Epidermal melanocyte (primary cell): Measurements from ENCODE around the gene CDR2.
"Not testable (repeated sequence)": the region's sequence is repeated elsewhere in the genome, so short reads cannot be mapped to it uniquely, and the experiment has no call there.

Source experiments
- DNase-seq: peaks from one replicate; pipeline ENCODE4 v3.0.0; 2011; ENCODE audit warnings: low spot score; ENCODE audit not compliant: insufficient read length

The CDR2 gene

GRCh38 chr16:22374311-22375116, at the start of gene CDR2:
Gene CDR2 (minus strand): TSS chr16:22374619. CDS start chr16:22374309, 310 bp downstream.
- DNase-seq: peak; percentile 89

DNA sequence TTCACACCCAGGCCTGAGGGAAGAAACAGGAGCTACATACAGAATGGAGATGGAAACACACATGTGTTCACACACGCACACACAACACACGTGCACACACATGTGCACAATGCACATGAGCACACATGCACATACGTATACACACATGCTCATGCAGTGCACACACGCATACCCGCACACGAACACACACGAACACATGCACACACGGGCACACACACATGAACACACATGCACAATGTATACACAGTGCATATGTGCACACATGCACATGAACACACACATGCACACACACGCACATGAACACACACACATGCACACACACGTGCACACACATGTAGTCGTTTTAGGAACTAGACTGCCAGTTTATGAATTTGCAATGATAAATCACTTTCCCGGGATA, 49.3 kb upstream of the CDR2 start:
- no peak for DNase-seq

DNA sequence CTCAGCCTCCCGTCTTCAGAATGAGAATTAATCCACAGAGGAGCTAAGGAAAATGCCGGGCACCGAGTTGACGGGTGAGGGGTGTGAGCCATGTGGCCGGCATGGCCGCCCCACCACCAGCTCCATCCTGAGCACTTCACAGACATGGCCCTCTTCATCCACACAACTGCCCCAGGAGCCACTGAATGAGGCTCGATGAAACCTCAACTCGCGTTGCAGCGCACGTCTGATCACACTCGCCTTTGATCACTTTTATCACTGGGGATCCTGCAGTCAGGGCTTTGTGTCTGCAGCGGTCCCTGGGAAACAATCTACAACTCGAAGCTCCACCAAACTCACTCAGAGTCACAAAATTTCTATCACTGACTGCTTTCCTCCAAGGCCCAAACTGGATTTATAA, 46.7 kb upstream of the CDR2 start:
- no peak for DNase-seq

- DNase-seq: no peak
Observed at GRCh38 chr16:22420606-22421135, 46.3 kb upstream of the CDR2 start.

GRCh38 chr16:22419908-22420307, 45.5 kb upstream of the CDR2 start:
- DNase-seq: no peak

GRCh38 chr16:22418826-22419225, 44.4 kb upstream of the CDR2 start:
- DNase-seq: no peak

DNA sequence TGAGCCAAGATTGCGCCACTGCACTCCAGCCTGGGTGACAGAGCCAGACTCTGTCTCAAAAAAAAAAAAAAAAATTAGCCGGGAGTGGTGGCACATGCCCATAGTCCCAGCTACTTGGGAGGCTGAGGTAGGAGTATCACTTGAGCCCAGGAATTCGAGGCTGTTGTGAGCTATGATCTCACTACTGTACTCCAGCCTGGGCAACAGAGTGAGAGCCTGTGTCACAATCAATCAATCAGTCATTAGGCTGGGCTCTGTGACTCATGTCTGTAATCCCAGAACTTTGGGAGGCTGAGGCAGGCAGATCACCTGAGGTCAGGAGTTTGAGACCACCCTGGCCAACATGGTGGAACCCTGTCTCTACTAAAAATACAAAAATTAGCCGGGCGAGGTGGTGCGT, 43.4 kb upstream of the CDR2 start:
- DNase-seq: not testable (repeated sequence)

DNA sequence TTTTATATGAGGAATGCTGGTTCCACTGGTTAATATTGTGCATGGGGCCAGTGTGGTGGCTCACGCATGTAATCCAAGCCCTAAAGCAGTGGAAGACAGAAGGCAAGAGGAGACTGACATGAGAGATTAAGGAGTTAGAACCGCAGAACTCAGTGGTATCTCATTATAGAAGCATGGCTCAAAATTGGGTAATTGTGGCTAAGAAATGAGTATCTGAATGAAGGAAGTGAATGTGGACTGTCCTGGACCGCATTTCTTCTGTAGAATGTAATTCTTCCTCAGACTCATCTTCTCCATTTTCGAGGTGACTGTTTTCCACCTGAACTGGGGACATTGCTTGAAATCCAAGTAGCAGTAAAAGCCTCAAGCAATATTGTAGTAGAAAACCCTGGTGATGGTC, 42.6 kb upstream of the CDR2 start:
- no peak for DNase-seq

- DNase-seq: no peak
Observed at GRCh38 chr16:22413819-22414218, 39.4 kb upstream of the CDR2 start.

DNA sequence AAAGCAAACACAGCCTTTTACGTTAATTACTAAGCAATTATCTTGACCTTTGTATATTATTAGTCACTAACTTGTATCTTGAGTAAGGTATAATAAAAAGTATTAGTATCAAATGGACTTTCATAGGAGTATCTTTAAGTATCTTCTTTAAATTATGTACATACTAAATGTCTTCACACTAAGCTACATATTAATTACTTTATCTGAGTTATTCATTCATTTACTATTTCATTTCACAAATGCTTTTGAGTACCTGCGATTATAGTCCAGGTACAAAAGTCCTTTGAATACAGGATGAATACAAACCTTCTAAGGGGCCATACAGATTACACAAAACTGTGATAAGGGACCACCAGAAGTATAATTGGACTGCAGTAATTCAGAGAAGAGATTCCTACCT, 33.1 kb upstream of the CDR2 start:
- no peak for DNase-seq

- DNase-seq: no peak
Observed at GRCh38 chr16:22402191-22402590, 27.8 kb upstream of the CDR2 start.

GRCh38 chr16:22400900-22401299, 26.5 kb upstream of the CDR2 start:
- DNase-seq: no peak

DNA sequence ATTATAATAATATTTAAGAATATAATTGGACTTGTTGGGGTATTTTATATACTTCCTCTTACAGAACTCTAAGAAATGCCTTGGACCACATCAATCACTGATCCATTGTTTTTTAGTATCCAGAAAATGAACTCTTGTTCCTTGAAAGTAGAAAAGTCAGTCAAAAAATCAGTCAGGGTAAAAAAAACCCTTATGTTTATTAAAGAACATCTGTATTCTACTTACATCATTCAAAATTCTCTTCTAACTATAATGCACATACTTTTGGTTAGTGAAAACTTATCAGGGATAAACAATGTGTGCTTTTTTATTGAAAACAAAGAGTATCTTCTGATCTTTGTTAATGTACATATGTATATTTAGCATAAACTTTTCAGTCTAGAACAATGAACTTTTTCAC, 23.5 kb upstream of the CDR2 start:
- DNase-seq: no peak

DNA sequence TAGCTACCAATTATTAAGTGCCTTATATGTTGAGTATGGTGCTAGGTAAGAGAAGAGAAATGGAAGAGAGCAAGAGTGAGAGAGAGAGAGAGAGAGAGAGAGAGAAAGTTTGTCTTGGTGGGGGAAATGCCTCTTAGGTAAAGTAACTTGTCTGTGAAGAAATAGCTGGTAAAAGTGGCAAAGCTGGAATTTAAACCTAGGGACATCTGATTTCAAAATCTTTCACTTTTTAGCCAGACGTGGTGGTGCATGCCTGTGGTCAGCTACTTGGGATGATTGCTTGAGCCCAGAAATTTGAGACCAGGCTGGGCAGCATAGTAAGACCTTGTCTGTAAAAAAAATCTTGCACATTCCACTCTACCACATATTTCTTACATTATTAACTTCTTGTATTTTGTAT, 23.0 kb upstream of the CDR2 start:
- peak; percentile 58 for DNase-seq

- no peak for DNase-seq
Observed at GRCh38 chr16:22395960-22396359, 21.5 kb upstream of the CDR2 start.

- DNase-seq: no peak
Observed at GRCh38 chr16:22394121-22394520, 19.7 kb upstream of the CDR2 start.

GRCh38 chr16:22388101-22388644, 13.8 kb upstream of the CDR2 start:
- DNase-seq: no peak

GRCh38 chr16:22386976-22387375, 12.6 kb upstream of the CDR2 start:
- peak; percentile 51 for DNase-seq

- no peak for DNase-seq
Observed at GRCh38 chr16:22385196-22385595, 10.8 kb upstream of the CDR2 start.

- no peak for DNase-seq
Observed at GRCh38 chr16:22383827-22384226, 9.4 kb upstream of the CDR2 start.

GRCh38 chr16:22381392-22381791, 7.0 kb upstream of the CDR2 start:
- DNase-seq: no peak

GRCh38 chr16:22380529-22380928, 6.1 kb upstream of the CDR2 start:
- no peak for DNase-seq

DNA sequence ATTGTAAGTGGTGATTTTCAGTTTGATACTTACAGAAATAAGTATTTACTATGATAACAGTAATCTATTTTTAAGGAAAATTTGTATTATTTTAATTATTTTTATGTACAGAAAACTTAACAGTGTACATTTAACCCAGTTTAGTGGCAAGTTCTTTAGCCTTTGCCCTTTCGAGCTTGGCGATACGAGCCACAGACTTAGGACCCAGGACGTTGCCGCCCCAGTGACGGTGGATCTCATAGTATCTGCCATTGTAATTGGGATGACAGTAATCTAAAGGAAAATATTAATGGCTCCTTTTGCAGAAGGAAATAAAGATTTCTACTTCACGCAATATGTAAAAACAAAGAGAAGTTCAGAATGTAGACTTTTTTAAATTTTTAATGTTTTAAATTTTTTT, 5.2 kb upstream of the CDR2 start:
- no peak for DNase-seq
